ENCODE results near the gene VEGFB.

- TF ChIP-seq POLR2A (IDR thresholded peaks at IDR 0.05) (no peak), CTCF (IDR thresholded peaks at IDR 0.05) (no peak)
Observed at GRCh38 chr11:64287676-64288352, 53.4 kb downstream of the VEGFB start.
